Kidney glomerular epithelial cell (primary cell): ENCODE results near the gene CNN2.

ENCODE experiments used
- DNase-seq: peaks from one replicate; lab custom pipeline; 2025; lab: John Stamatoyannopoulos, UW

CNN2 gene

GRCh38 chr19:1026783-1027649 is 608 bp downstream of the CNN2 start:
- DNase-seq, result no peak

GRCh38 chr19:1027650-1028061 is 1.2 kb downstream of the CNN2 start:
- no peak for DNase-seq

GRCh38 chr19:1028062-1028926 is 1.9 kb downstream of the CNN2 start:
- peak; percentile 59 for DNase-seq

DNA sequence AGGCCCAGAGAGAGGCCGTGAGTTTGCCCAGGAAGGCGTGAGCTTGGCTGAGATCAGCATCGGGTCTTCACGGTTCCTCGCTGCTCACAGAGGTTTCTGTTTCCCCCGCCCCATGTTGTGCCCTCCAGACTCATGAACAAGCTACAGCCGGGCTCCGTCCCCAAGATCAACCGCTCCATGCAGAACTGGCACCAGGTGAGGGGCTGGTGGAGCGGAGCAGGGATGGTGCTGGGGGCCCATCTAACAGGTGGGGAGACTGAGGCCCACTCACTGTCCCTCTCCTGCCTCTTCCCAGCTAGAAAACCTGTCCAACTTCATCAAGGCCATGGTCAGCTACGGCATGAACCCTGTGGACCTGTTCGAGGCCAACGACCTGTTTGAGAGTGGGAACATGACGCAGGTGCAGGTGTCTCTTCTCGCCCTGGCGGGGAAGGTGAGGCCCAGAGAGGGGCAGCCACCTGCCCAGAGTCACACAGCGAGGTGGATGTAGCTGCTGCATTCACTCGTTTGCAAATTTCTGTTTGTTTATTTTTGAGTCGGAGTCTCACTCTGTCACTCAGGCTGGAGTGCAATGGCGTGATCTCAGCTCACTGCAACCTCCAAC is 6.0 kb downstream of the CNN2 start:
- no peak for DNase-seq

DNA sequence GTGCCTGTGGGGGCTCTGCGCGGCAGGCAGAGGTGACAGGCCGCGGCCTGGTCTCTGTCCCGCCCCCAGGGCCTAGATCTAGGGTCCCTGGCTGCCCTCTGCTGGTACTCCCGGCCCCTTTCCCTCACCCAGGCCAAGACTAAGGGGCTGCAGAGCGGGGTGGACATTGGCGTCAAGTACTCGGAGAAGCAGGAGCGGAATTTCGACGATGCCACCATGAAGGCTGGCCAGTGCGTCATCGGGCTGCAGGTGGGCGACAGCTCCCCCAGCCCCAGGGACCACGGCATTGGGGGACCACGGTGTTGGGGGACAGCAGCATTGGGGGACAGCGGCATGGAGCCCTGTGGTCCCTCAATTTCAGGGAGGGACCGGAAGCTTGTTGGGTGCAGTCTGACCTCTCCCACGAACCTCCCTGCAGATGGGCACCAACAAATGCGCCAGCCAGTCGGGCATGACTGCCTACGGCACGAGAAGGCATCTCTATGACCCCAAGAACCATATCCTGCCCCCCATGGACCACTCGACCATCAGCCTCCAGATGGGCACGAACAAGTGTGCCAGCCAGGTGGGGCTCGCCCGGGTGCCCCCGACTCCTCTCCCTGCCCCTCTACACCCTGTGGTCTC is 9.7 kb downstream of the CNN2 start:
- no peak for DNase-seq

- no peak for DNase-seq
These were observed 11.2 kb downstream of the CNN2 start for GRCh38 chr19:1037621-1038064.

DNA sequence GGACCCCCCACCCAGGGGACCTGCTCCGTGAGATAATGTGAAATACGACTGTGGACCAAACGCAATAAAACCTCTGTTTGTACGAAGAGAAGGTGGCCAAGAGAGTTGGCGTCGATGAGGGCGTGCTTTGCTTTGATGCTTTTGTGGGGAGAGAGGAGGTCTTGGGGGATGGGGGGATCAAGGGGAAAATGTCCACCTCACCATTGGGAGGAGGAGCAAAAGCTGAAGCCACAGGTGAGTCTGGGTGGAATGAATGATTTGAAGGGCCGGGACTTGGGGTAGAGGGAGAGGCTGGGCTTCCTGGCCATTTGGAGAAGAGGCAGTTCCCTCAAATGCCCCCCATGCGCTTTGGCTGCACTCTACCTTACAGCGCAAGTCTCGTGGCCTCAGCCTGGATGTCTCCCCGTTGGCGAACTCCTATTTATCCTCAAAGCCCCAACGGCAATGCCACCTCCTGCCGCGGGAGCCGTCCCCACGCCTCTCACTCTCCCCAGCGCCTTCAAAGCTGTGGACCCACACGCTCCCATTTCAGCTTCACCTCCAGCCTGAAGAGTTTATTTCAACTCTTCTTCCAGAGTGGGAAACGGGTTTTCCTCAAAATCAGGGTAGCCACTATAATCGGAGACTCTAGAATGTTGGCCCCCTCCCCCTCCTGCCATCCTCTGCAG is 12.7 kb downstream of the CNN2 start:
- DNase-seq, result no peak

GRCh38 chr19:1039646-1040475 is 13.5 kb downstream of the CNN2 start, which contains the start of gene ABCA7:
ABCA7 (plus strand) TSS chr19:1040107; CDS start chr19:1041362, 1,255 bp downstream.
- DNase-seq, result peak; percentile 96

DNA sequence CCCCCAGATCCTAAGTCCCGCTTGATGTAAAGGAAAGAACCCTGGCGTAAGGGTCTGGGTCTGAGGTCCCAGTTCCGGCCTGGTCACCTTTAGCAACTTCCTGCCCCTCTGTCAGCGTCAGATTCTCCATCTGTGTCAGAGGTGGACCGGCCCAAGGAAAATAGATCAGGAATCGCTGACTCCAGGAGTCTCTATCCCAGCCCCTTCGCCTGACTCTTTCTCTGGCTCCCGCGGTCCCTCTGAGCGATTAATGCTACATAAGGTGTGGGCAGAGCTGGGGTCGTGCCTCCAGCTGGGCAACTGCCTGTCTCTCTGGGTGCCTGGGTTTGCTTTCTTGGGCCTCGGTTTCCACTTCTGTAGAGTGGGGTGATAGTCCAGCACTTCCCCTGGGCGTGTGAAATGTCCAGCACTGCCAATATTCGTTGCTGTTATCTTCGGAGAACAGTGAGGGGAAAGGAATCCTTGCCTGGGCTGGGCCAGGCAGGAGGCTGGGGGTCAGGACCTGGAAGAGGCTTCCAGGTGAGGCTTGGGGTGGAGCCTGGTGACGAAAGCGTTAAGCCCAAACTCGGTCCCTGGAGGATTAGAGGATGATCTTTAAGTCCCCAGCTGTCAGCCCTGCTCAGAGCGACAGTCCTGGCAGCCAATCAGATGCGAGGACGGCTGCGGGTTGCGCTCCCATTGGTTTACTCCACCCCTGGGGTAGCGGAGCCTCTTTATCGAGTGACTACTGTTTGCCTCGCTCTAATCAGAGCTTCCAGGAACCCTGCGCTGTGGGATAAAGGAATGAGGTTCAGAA is 14.3 kb downstream of the CNN2 start:
- DNase-seq, result peak; percentile 76

DNA sequence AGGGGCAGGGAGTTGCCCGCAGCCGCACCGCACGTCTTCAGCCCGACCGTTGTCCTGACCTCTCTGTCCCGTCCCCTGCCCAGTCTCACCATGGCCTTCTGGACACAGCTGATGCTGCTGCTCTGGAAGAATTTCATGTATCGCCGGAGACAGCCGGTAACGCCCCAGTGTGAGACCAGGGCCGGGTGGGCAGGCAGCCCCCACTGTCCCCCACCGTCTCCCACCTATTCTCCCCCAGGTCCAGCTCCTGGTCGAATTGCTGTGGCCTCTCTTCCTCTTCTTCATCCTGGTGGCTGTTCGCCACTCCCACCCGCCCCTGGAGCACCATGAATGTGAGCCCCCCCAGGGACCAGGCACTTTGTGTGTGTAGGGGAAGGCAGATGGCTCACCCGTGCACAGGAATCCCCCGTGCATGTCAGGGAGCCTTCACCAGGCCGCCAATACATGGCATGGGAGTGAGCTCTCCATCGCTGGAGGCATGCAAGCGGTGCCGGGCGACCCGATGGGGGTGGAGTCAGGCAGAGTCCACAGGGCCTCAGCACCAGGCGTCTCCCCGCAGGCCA is 14.9 kb downstream of the CNN2 start:
- DNase-seq, result no peak

GRCh38 chr19:1041835-1042685 is 15.7 kb downstream of the CNN2 start:
- no peak for DNase-seq

- no peak for DNase-seq
These were observed 16.5 kb downstream of the CNN2 start for GRCh38 chr19:1042689-1043511.

GRCh38 chr19:1045247-1045603 is 18.8 kb downstream of the CNN2 start:
- no peak for DNase-seq

DNA sequence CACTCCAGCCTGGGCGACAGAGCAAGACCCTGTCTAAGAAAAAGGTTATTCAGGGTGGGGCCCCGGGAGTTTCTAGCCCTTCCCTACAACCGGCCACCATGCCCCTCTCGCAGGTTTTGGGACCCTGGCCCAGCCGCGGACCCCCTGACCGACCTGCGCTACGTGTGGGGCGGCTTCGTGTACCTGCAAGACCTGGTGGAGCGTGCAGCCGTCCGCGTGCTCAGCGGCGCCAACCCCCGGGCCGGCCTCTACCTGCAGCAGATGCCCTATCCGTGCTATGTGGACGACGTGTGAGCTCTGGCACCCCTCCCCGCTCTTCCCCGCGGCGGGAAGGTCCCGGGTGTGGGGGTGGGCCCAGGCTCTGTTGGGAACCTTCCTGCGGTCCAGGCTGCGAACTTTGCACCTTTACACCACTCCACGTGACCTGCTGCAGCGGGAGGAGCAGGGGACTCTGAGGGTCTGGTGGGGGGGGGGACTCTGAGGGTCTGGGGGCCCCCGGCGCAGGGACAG is 19.8 kb downstream of the CNN2 start:
- DNase-seq, result no peak

DNA sequence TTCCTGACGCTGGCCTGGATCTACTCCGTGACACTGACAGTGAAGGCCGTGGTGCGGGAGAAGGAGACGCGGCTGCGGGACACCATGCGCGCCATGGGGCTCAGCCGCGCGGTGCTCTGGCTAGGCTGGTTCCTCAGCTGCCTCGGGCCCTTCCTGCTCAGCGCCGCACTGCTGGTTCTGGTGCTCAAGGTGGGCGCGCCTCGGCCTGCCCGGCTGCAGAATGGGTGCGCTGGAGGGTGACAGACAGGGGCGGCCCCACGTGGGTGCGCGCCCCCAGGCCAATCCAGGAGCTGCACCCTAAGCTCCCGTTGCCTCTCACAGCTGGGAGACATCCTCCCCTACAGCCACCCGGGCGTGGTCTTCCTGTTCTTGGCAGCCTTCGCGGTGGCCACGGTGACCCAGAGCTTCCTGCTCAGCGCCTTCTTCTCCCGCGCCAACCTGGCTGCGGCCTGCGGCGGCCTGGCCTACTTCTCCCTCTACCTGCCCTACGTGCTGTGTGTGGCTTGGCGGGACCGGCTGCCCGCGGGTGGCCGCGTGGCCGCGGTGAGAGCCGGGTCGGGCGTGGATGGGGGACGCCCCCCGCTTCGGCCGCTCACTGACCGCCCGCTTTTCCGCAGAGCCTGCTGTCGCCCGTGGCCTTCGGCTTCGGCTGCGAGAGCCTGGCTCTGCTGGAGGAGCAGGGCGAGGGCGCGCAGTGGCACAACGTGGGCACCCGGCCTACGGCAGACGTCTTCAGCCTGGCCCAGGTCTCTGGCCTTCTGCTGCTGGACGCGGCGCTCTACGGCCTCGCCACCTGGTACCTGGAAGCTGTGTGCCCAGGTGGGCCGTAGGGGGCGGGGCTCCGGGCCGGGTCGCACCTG is 20.7 kb downstream of the CNN2 start:
- no peak for DNase-seq

- DNase-seq, result no peak
These were observed 21.3 kb downstream of the CNN2 start for GRCh38 chr19:1047696-1048147.
